A549 treated with dexamethasone at 1 μM for 4 hours (cell line): ENCODE results near the gene RHBDL1. TPM values are rescaled to one million over a fixed set of nuclear protein-coding genes. Genes with fewer than 3 reads are reported as not detected.

Source experiments
- total RNA-seq: library from RNA; stranded (reverse); fragments of 200-300 nt; extraction: Qiagen RNA extraction; gene quantifications from 5 replicates; pipeline ENCODE4 v1.2.3, GENCODE V29; 2022

RHBDL1 gene
- total RNA-seq: 0.26 to 1.6 TPM (median 1.2 TPM) in 5 replicates

GRCh38 chr16:674968-675883, at the start of gene RHBDL1:
TSS of gene RHBDL1 (plus strand) at chr16:675671. CDS start at chr16:675791, 120 bp downstream.

GRCh38 chr16:630815-631405, 44.6 kb upstream of the RHBDL1 start, which contains the start of gene WFIKKN1:
TSS of gene WFIKKN1 (plus strand) at chr16:630985. CDS start at chr16:631254, 269 bp downstream.

GRCh38 chr16:636206-637080, 39.0 kb upstream of the RHBDL1 start, which contains the start of gene METTL26:
TSS of gene METTL26 (minus strand) at chr16:636305. CDS start at chr16:636290, 15 bp downstream.

GRCh38 chr16:641326-642188, 33.9 kb upstream of the RHBDL1 start, which contains the start of gene MCRIP2:
TSS of gene MCRIP2 (plus strand) at chr16:641828. CDS start at chr16:641992, 164 bp downstream.

GRCh38 chr16:648781-649589, 26.5 kb upstream of the RHBDL1 start, which contains the start of gene WDR90:
TSS of gene WDR90 (plus strand) at chr16:649365. CDS start at chr16:649417, 52 bp downstream.

GRCh38 chr16:667780-668518, 7.5 kb upstream of the RHBDL1 start, which contains the start of gene RHOT2:
TSS of gene RHOT2 (plus strand) at chr16:668132. CDS start at chr16:668200, 68 bp downstream.

GRCh38 chr16:679814-680624, 4.5 kb downstream of the RHBDL1 start, which contains the start of gene STUB1:
TSS of gene STUB1 (plus strand) at chr16:680410. CDS start at chr16:680526, 116 bp downstream.

GRCh38 chr16:684071-684794, 8.8 kb downstream of the RHBDL1 start, which contains the start of gene JMJD8:
TSS of gene JMJD8 (minus strand) at chr16:684334. CDS start at chr16:684319, 15 bp downstream.

GRCh38 chr16:705431-706188, 30.1 kb downstream of the RHBDL1 start, which contains the start of gene FBXL16:
TSS of gene FBXL16 (minus strand) at chr16:705801. CDS start at chr16:697405, 8,396 bp downstream.

GRCh38 chr16:714558-715476, 39.3 kb downstream of the RHBDL1 start, which contains the start of gene METRN:
TSS of gene METRN (plus strand) at chr16:715118. CDS start at chr16:715290, 172 bp downstream.

GRCh38 chr16:720990-721764, 45.7 kb downstream of the RHBDL1 start, which contains the start of gene ANTKMT:
TSS of gene ANTKMT (plus strand) at chr16:721146. CDS start at chr16:721275, 129 bp downstream.

GRCh38 chr16:726438-727290, 51.2 kb downstream of the RHBDL1 start, which contains the start of the genes CCDC78 and HAGHL:
TSS of gene CCDC78 (minus strand) at chr16:726443. CDS start at chr16:726367, 76 bp downstream.
TSS of gene HAGHL (plus strand) at chr16:727106. CDS start at chr16:727510, 404 bp downstream.

